HG03558 (cell line): Measurements from ENCODE around the gene SLX4IP.
"Not testable (repeated sequence)": the region's sequence is repeated elsewhere in the genome, so short reads cannot be mapped to it uniquely, and the experiment has no call there.

Source experiments
- ATAC-seq: cut with Tn5 transposase; IDR thresholded peaks from one replicate; pipeline ENCODE4 v1.9.1; 2021; ENCODE audit warnings: moderate number of reproducible peaks; ENCODE audit not compliant: unreplicated experiment; ENCODE audit errors: extremely low read depth

SLX4IP gene

DNA sequence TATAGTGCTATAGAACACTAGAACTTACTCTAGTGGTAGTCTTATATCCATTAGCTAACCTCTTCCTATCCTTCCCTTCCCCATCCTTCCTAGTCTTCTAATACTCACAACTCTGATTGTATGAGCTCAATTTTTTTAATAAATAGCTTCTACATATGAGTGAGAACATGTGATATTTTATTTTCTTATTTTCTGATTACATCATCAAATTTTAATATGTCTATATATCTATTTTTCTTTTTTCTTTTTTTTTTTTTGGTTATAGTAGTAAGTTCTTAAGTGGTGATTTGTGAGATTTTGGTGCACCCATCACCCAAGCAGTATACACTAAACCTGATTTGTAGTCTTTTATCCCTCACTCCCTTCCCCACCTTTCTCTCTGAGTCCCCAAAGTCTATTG lies 126.2 kb downstream of the SLX4IP start:
- no peak for ATAC-seq

DNA sequence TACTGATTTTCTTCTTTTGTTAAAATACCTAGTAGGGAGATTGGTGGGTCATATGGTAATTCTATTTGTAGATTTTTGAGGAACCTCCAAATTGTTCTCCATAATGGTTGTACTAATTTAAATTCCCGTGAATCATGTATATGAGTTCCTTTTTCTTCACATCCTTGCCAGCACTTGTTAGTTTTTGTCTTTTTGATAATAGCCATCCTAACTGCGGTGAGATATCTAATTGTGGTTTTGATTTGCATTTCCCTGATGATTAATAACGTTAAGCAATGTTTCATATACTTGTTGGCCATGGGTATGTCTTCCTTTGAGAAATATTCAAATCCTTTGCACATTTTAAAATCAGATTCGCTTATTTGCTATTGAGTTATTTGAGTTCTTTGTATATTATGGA lies 127.8 kb downstream of the SLX4IP start:
- no peak for ATAC-seq

DNA sequence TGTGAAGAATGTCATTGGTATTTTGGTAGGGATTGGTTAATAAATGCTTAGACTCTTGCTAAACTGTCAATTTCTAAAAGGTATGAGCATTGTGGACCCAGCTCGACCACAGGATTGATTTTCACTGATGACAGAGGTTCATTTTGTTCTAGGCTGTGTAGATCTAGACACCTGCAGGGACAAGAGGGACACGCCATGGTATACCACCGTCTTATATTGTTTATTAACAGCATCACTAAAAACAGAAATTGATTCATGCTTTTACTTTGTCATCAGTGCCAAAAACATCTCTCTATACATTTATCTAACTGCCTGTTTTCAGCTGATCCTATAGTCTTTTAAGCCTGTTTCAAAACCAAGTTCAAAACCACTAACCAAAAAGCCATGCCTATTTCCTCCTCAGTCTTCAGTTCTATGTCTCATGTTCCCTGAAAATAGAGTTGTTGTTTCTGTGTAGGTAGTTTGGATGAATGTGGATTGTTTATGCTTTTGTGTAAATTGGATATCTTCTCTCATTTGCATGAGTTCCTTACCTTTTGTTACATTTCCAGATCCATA lies 128.9 kb downstream of the SLX4IP start:
- no peak for ATAC-seq

DNA sequence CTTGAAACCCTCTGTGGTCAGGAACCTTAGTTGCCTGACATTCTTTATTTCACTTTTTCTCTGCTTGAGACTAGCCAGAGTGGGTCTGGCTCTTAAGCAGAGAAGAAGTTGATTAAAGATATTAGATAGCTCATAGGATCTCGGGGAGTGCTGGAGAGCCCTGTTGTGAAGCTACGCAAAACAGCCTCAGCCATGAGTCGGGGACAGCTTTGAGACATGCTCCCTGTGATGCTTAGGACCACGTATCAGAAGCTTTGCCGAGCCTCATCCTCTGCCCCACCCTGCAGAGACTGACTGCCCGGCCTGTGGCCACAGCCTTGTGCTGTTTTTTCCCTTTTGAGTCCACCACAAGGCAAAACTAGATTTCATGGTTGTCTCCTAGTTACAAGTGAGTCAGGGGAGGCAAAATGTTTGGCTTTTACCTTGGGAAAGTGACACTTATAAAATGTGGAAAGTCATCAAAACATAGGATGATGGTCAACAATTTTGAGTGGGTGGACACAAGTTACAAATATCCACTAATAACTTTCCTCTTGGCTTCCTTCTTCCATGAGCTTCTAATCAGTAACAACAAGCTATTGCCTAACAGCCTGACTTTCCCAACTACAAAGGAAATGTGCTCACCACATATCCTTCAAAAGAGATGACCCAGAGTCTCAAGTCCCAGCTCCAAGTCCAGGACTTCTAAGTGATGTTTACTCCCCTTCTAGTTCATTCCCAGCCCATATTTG lies 130.3 kb downstream of the SLX4IP start:
- ATAC-seq: no peak

DNA sequence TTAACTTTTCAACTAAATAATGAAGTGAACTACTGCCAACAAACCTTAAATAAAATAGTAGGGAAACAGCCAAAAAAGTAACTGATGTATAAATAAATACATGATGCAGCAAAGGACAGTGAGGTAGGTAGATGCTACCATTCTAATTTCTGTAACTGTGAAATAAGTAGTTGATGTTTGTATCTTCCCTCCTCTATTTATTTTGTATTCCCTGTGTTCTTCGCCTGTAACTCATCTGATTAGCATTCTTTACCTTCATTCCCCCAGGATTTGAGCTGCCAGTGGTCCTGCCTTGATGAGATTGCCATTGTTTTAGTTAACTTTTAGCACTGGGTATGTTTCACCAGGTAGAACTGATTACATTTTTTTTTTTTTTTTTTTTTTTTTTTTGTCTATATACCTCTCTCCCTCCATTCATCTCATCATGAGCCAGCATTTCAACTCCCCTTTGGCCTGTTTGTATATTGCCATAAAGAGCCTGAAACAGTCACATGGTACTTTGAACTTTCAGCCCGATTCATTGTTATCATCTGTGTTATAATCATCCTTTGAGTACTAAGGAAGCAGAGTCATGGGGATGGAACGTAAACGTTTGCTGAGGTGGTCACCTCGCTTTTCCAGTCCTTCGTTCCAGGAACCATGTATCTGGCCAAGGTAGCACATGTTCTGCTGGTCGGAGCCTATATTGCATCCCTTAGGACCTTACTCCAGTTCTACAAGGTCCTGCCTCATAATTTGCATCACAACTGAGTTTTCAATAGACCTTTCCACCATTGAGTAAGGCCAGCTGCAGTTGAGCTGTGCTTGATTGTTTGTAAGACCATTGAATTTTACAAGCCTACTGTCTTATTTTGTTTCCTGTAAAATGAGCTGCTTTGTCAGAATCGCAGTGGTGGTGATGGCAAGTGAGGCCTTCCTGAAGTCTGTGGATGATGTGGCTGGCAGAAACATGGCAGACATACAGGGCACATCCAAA lies 131.1 kb downstream of the SLX4IP start:
- ATAC-seq: no peak

DNA sequence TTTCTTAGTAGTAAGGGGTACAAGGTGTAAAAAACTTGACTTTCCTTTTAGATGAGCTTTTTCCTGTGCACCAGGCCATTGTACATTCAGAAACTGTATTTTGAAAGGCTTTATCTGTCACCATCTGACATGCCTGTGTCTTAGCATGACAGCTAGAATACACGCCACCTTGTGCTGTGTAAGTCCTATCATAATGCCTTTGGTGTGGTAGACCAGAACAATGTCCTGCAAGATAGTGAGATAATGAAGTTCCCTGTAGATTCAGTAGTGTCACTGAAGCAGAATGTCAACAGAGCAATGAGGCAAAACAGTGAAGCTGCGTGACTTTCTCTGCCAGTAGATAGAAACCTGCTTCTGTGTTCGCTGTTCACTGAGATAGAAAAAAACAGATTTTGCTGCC lies 132.9 kb downstream of the SLX4IP start:
- no peak for ATAC-seq

DNA sequence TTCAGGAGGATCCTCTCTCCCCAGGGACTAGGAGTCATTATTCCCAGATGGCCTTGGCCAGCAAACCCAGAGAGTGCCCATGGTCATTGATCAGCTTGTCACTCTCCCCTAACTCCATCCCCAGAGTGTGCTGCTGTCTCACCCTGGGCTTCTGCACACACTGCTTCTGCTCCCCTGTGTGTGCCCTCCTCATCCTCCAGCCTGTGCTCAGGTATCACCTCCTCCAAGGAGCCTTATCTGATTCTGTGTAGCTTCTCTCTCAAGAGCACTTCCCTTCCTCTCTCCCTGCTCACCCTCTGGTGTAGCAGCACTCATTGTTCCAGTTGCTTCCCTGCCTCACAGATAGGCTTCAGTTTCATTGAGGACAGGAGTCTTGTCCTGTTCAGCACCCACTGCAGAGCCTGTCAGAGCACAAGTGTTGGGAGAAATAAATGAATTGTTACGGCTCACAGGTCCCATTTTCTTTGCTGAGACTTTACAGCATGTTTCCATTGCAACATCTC lies 136.3 kb downstream of the SLX4IP start:
- ATAC-seq: no peak

DNA sequence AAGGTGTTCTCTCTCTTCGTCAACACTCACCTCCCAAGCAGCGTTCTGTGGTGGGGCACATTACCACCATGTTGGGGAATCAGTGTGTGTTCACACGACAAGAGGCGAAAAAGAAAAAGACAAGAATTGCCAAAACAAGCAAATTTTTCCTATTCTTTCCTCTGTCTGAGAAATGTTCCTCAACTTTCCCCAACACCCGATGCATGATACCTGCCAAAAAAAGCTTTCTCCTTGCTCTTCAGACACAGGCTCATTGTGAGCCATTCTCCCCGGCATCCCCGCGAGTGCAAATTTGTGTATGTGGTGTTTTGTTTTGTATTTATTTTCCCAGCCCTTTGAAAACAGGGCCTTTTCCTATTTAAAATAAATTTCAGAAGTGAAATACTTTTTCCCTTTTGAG lies 137.7 kb downstream of the SLX4IP start:
- no peak for ATAC-seq

DNA sequence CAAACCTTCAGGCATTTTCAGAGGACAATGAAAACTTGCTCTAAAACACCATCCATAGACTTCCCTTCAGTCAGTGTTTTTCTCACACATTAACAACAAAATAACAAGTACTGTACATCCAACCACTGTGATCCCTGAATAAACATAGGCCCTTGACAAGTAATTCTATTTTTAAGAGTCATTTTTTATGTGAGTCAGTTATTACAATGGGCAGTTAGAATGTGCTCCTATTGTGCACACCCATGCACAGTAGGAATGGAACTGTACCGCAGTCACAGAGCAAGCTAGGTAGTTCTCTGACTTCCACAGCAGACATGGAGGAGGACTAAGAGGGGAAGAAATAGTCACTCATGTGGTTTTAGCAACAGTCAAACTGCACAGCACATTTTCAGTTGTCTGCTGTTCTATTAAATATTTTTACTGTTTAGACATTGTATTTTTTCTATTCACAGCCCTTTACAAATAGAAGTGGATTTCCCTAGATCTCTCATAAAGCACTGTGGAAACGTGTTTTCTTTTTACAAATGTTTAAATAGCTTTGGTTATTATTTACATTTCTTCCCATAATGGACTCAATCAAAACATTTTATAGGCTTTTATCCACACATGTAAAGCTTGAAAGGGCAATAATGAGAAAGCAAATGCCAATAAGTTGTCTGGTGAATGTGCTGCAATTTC lies 138.3 kb downstream of the SLX4IP start:
- ATAC-seq: no peak

DNA sequence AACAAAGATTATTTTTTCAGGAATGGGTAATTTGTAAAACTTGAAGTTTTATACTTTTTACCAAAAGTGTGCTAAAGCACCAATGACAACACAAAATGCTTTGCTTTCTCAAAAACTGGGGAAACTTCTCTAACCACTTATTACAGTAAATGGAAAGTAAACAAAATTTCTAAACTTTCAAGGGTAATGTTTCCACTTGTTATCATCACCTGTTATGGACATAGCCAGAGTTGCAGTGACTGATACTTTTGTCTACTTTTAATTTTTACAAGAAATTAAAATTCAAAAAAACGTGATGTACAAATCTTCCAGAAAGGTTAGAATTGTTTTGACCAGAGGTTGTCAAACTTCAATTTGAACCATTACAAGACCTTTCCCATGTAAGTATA lies 138.8 kb downstream of the SLX4IP start:
- no peak for ATAC-seq

DNA sequence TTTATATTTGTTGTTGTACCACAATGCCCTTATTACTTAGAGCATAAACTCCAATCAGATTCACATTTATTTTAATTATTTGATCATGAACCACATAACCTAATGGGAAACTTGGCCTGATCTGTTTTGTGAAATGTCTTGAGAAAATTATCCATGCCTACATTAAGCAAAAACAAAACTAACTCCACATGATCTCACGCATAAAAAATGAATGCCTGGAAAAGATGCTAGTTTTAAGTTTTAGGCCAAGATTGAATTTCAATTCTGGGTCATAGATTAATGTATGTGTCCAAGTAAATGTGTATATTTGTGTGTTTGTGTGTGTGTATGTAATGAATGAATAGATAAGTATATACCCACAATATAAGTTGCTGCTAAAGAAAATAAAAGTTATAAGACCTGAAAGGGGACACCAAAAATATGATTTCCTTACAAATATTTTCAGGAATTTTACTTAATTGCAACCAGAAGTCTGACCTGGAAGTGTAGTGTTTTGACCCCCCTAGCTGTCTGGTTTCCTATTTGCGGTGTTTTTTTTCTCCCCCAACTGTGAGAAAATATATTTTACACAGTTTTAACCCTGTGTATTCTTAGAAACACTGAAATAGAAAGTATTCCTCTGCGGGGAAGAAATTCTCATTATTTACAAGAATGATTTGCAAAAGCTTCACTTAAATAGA lies 141.4 kb downstream of the SLX4IP start:
- ATAC-seq: no peak

DNA sequence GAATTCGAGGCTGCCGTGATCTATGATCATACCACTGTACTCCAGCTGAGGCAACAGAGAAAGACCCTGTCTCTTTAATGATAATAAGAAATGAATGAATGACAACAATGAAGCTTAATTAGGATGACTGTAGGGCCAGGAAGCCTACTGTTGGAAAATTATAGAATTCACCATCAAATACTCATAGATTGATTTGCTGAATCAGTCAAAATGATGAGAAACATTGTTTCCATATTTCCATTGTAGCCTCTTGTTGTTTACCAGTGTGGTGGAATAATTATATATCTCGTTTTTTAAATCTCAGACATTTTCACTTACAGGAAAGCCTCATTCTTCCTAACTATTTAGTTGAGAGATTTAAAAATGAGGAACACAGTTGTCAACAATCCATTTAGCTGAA lies 142.5 kb downstream of the SLX4IP start:
- ATAC-seq: no peak

DNA sequence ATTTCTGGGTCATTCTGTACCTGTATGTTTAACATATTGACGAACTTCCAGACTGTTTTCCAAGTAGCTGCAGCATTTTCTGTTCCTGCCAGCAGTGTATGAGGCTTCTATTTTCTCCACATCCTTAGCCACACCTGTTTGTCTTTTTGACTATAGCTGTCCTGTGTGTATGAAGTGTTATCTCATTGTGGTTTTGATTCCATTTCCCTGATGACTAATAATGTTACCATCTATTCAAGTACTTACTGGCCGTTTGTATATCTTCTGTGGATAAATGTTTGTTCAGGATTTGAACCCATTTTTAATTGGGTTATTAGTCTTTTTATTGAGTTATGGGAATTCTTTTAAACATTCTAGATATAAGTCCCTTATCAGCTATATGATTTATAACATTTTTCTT lies 143.5 kb downstream of the SLX4IP start:
- no peak for ATAC-seq

DNA sequence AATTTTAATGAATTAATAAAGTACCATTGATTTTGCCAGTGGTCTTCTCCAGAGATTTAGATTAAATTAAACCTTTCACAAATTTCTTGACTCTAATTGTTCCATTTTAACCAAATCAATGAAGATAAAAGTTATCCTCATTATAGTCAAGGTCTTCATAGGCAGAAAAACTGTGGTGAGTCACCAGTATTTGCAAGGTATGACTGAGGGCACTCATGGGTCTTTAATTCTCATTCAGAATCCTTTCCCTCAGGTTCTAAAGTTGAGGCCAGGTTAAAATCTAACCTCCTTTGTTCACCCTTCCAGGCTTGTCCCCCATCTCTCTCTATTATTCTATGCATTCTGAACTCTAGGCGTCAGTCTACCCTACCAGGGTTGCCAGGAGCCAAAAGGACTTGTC lies 144.8 kb downstream of the SLX4IP start:
- ATAC-seq: no peak

DNA sequence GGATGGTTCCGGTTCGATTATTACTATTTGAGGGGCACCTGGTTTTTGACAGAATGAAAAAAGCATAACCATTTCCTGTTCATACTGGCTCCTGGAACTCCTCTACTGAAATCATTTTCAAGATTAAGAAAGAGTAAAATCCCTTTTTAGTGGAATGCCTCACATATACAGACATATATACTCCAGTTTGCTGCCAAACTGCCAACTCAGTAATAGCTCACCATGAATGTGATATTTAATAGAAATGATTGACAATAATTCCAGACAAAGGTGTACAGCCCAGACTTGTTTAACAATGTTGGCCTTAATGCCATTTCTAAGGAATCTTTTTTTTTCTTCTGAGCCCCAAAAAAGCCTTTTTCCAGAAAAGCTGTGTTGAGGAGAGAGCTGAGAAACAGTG lies 145.6 kb downstream of the SLX4IP start:
- ATAC-seq: no peak

DNA sequence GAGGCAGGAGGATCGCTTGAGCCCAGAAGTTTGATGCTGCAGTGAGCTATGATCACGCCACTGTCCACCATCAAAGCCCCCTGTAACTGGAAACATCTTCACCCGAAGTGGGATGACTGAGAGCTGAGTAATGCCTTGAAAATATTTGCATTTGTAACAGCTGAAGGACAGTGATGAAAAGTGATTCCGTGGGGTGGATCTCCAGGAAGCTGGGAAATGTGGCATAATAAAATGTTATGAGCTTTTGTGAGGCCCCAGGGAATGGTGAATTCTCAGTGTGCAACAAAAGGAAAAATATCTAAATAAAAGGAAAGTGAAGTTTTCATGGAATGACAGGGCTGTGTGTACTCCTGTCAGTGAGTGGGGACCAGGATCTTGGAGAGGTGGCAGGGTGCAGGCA lies 146.7 kb downstream of the SLX4IP start:
- ATAC-seq: no peak

DNA sequence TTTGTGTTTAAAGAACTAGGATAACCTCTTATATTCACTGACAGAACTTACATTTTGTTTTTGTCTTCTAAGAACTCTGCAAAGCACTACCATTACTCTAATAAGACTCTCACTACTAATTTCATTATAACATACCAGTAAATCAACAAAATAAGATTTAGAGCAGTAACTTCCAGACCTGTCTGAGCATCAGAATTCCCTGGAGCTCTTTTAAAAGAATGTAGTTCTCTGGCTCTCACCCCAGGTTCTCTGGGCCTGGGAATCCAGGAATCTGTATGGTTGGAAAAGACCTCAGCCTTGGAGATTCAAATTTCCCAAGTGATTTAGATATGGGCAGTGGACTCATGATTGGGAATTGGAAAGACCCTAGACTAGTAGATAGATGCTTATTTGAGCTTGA lies 149.3 kb downstream of the SLX4IP start:
- no peak for ATAC-seq

DNA sequence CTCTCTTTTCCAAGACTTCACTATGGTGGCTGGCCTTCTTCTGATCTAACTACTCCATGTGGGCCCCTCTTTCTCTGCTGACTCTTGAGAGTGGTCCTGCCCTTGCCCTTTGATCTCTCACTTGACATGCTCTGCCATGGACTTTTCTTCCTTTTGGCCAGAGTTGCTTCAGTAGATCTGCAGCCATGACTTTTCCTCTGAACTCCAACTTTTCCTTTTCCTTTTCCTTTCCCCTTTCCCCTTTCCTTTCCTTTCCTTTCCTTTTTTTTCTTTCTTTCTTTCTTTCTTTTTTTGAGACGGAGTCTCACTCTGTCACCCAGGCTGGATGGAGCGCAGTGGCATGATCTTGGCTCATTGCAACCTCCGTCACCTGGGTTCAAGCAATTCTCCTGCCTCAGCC lies 150.2 kb downstream of the SLX4IP start:
- ATAC-seq: no peak

DNA sequence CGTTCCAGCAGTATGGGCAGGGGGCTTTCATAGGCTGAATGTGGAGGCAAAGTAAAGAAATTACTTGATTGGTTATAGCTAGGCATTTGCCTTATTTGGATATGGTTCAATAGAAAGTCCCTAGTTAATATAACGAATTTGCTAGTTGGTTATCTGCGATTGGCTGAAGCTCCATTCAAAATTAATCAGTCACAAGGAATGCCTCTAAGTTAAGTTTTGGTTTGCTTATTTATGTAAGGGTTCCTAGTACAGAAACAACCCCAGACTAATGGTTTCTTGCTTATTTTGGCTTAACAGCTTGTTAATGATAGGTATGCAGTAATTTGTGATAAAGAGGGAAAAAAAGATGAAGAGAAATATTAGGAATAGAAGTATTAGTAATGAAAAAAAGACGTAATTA lies 151.2 kb downstream of the SLX4IP start:
- ATAC-seq: no peak

DNA sequence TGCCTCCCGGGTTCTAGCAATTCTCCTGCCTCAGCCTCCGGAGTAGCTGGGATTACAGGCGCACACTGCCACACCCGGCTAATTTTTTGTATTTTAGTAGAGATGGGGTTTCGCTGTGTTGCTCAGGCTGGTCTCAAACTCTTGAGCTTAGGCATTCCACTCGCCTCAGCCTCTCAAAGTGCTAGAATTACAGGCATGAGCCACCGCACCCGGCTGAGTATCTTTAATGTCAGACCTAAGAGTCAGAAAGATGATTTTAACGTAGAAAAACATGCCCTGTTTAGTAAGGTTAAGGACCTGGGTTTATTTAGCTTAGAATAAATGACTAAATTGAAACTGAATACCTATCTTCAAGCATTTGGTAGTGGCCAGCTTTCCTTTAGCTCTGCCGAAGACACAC lies 155.3 kb downstream of the SLX4IP start:
- not testable (repeated sequence) for ATAC-seq
